ENCODE data around the gene CLP1. TPM values are rescaled to one million over a fixed set of nuclear protein-coding genes. Genes with fewer than 3 reads are reported as not detected.

Gene CLP1
- total RNA-seq, 1 experiment from 2014 or later = 26.8 TPM

GRCh38 chr11:57646799-57647303 is 10.7 kb upstream of the CLP1 start:
- BruUV-seq (replicated peaks) = no TSS peak
- TF ChIP-seq CTCF (conservative IDR thresholded peaks at IDR 0.05; ENCODE audit: low read depth, low read length) (no peak), EZH2 (IDR thresholded peaks at IDR 0.05; ENCODE audit: borderline replicate concordance, low read depth, low read length, poor library complexity, severe bottlenecking) (no peak)
- no peak overlapping the region for H3K4me3 ChIP-seq (ENCODE audit: low read depth, low read length, poor library complexity, severe bottlenecking)
- CTCF ChIA-PET = interaction anchor here (0.6 kb wide), 1 partner anchor 132 kb away, joined by 4 read pairs; no protein-coding TSS in a partner anchor
- POLR2A ChIA-PET (ENCODE audit: low non-redundant PET) = interaction anchor here (0.6 to 0.7 kb wide), 2 partner anchors 11 to 54 kb away, joined by 3 to 4 read pairs; no protein-coding TSS in a partner anchor
- intact Hi-C loops (cut with micrococcal nuclease; ENCODE audit: unreplicated experiment) = loop anchor here (10.0 kb wide), 3 partner anchors 152 to 928 kb away; partner anchors contain the start of genes LPXN and ZFP91
- H3K4me1 ChIP-seq (ENCODE audit: insufficient read depth, low read length, poor library complexity, severe bottlenecking) = peaks cover 46% of the 10 kb centered on the region
- peak; percentile 52 for DNase-seq (ENCODE audit: low spot score)
- H3K27me3 ChIP-seq (replicated peaks; ENCODE audit: insufficient read depth, low read depth, low read length, poor library complexity) = peaks cover 19% of the 10 kb centered on the region
- H3K36me3 ChIP-seq (ENCODE audit: insufficient read depth, low read length, poor library complexity, severe bottlenecking) = peaks cover 1% of the 10 kb centered on the region
- H3K9me3 ChIP-seq (ENCODE audit: low read depth, low read length, poor library complexity, severe bottlenecking) = no peaks in the 10 kb centered on the region
- H3K27ac ChIP-seq (ENCODE audit: low read depth, low read length, poor library complexity, severe bottlenecking) = no peak overlapping the region

GRCh38 chr11:57647372-57647771 is 10.2 kb upstream of the CLP1 start:
- H3K27me3 ChIP-seq (replicated peaks; ENCODE audit: insufficient read depth, low read depth, low read length, poor library complexity) = peaks cover 19% of the 10 kb centered on the region
- no peaks in the 10 kb centered on the region for H3K9me3 ChIP-seq (ENCODE audit: low read depth, low read length, poor library complexity, severe bottlenecking)
- no peak overlapping the region for H3K27ac ChIP-seq (ENCODE audit: low read depth, low read length, poor library complexity, severe bottlenecking)
- H3K4me3 ChIP-seq (ENCODE audit: low read depth, low read length, poor library complexity, severe bottlenecking) = peak overlapping the region; percentile 40
- TF ChIP-seq EZH2 (IDR thresholded peaks at IDR 0.05; ENCODE audit: borderline replicate concordance, low read depth, low read length, poor library complexity, severe bottlenecking) (no peak), CTCF (conservative IDR thresholded peaks at IDR 0.05; ENCODE audit: low read depth, low read length) (no peak)
- BruUV-seq (replicated peaks) = no TSS peak
- POLR2A ChIA-PET (ENCODE audit: low non-redundant PET) = interaction anchor here (0.6 to 1.0 kb wide), 2 partner anchors 53 to 79 kb away, joined by 3 to 5 read pairs; no protein-coding TSS in a partner anchor
- intact Hi-C loops (cut with micrococcal nuclease; ENCODE audit: unreplicated experiment) = loop anchor here (10.0 kb wide), 3 partner anchors 153 to 927 kb away; partner anchors contain the start of genes LPXN and ZFP91
- DNase-seq (ENCODE audit: low spot score) = peak; percentile 52
- CTCF ChIA-PET = interaction anchor here (0.6 kb wide), 1 partner anchor 132 kb away, joined by 4 read pairs; no protein-coding TSS in a partner anchor
- peaks cover 45% of the 10 kb centered on the region for H3K4me1 ChIP-seq (ENCODE audit: insufficient read depth, low read length, poor library complexity, severe bottlenecking)
- no peaks in the 10 kb centered on the region for H3K36me3 ChIP-seq (ENCODE audit: insufficient read depth, low read length, poor library complexity, severe bottlenecking)

GRCh38 chr11:57647960-57648800 is 9.4 kb upstream of the CLP1 start:
- no peaks in the 10 kb centered on the region for H3K36me3 ChIP-seq (ENCODE audit: insufficient read depth, low read length, poor library complexity, severe bottlenecking)
- peak; percentile 40 for DNase-seq (ENCODE audit: low spot score)
- no peak overlapping the region for H3K27ac ChIP-seq (ENCODE audit: low read depth, low read length, poor library complexity, severe bottlenecking)
- peak overlapping the region; percentile 40 for H3K4me3 ChIP-seq (ENCODE audit: low read depth, low read length, poor library complexity, severe bottlenecking)
- no peak for TF ChIP-seq CTCF (conservative IDR thresholded peaks at IDR 0.05; ENCODE audit: low read depth, low read length)
- ChIA-PET POLR2A (ENCODE audit: low non-redundant PET) (interaction anchor here (1.0 kb wide), 1 partner anchor 80 kb away, joined by 5 read pairs; no protein-coding TSS in a partner anchor), CTCF (interaction anchor here (0.6 kb wide), 1 partner anchor 298 kb away, joined by 3 read pairs; no protein-coding TSS in a partner anchor)
- peaks cover 19% of the 10 kb centered on the region for H3K27me3 ChIP-seq (replicated peaks; ENCODE audit: insufficient read depth, low read depth, low read length, poor library complexity)
- H3K4me1 ChIP-seq (ENCODE audit: insufficient read depth, low read length, poor library complexity, severe bottlenecking) = peaks cover 45% of the 10 kb centered on the region
- no TSS peak for BruUV-seq (replicated peaks)
- intact Hi-C loops (cut with micrococcal nuclease; ENCODE audit: unreplicated experiment) = loop anchor here (10.0 kb wide), 3 partner anchors 153 to 927 kb away; partner anchors contain the start of genes LPXN and ZFP91
- H3K9me3 ChIP-seq (ENCODE audit: low read depth, low read length, poor library complexity, severe bottlenecking) = no peaks in the 10 kb centered on the region

Measured in A673 (cell line).